Measurements from ENCODE around the gene TMEM151A. TPM values are rescaled to one million over a fixed set of nuclear protein-coding genes. Genes with fewer than 3 reads are reported as not detected.
A peak's percentile ranks its signal among the peaks of the same experiment; 100 is the strongest.

TMEM151A gene
- total RNA-seq, 1 donor, result 0.36 TPM

DNA sequence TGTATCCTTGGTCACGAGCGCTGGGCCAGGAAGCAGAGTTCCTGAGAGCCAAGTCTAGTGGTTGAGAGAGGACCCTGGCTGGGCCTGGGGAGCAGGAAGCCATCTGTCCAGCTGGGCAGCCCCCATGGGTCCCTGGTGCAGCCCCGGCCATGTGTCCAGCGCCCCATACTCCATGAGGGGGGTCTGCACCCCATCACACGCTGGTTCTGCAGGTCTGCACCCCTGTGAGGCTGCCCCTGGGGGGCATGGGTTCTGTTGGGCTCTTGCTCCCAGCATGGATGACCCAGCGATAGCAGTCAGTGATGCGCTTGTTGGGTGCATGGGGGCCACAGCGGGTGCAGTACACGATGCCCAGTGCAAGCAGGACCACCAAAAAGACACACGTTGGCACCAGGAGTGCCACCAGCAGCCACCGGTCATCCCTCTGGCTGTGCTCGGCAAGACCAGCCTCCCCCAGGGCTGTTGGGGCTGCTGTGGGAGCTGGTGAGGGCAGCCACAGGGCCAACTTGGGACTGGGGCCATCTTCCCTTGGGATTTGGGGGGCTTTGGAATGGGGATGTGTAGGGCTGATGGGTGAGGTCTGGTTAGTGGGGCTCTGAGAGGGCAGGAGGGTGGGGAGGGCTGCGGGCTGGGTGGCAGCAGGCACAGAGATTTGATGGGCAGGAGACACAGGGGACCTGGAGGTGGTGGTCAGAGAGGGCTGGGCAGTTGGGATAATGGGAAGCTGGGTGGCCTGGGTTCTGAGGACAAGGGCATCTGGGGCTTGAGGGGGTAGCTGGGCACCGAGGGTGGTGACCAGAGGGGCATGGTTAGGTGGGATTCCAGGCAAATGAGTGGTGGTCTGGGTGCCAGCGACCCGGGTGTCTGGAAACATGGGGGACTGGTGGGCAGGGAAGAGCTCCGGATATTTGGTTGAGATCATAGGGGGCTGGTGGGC is 23.1 kb downstream of the TMEM151A start:
- Histone ChIP-seq H3K4me1 (ENCODE audit: insufficient read depth, low read length) (peaks cover 59% of the 10 kb centered on the region), H3K4me2 (ENCODE audit: insufficient read depth, low read length) (peak overlapping the region; percentile 96)

DNA sequence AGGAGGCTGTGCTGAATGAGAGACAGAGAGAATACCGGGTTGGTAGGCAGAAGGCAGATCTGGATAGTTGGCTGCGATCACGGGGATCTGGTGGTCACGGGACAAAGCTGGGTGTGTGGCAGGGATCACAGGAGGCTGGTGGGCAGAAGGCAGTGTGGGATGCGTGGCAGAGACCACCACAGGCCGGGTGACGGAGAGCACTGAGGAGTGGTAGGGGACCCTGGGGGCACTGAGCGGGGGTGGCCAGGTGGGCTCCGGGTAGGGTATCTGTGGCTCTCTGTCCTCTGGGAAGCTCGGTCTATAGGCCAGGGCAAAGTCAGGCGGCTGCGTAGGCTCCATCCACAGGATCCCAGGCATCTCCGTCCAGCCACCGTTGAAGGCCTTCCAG is 23.8 kb downstream of the TMEM151A start:
- peak; percentile 70 for DNase-seq (ENCODE audit: insufficient read length, low spot score, missing footprints)
- TF ChIP-seq, protein P1, sequence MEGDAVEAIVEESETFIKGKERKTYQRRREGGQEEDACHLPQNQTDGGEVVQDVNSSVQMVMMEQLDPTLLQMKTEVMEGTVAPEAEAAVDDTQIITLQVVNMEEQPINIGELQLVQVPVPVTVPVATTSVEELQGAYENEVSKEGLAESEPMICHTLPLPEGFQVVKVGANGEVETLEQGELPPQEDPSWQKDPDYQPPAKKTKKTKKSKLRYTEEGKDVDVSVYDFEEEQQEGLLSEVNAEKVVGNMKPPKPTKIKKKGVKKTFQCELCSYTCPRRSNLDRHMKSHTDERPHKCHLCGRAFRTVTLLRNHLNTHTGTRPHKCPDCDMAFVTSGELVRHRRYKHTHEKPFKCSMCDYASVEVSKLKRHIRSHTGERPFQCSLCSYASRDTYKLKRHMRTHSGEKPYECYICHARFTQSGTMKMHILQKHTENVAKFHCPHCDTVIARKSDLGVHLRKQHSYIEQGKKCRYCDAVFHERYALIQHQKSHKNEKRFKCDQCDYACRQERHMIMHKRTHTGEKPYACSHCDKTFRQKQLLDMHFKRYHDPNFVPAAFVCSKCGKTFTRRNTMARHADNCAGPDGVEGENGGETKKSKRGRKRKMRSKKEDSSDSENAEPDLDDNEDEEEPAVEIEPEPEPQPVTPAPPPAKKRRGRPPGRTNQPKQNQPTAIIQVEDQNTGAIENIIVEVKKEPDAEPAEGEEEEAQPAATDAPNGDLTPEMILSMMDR (IDR thresholded peaks at IDR 0.05; ENCODE audit: extremely low read depth, low read depth, low read length), result no peak
- H2AFZ ChIP-seq (ENCODE audit: low read length), result no peak overlapping the region
- H3K9me3 ChIP-seq (ENCODE audit: low read depth, low read length), result no peaks in the 10 kb centered on the region
- peak overlapping the region; percentile 96 for H3K4me2 ChIP-seq (ENCODE audit: insufficient read depth, low read length)
- H3K79me2 ChIP-seq (ENCODE audit: insufficient read depth, low read length), result peaks cover 33% of the 10 kb centered on the region
- H3K27ac ChIP-seq (ENCODE audit: low read depth, low read length), result peak overlapping the region; percentile 94
- H4K20me1 ChIP-seq (ENCODE audit: insufficient read depth, low read length), result peaks cover 25% of the 10 kb centered on the region
- H3K27me3 ChIP-seq (ENCODE audit: insufficient read depth, low read length), result no peaks in the 10 kb centered on the region
- H3K36me3 ChIP-seq (ENCODE audit: insufficient read depth, low read length), result no peaks in the 10 kb centered on the region
- H3K4me1 ChIP-seq (ENCODE audit: insufficient read depth, low read length), result peaks cover 59% of the 10 kb centered on the region
- peak overlapping the region; percentile 75 for H3K4me3 ChIP-seq (ENCODE audit: insufficient read depth, low read length)

More for the DNA sequence above, 23.1 kb downstream of the TMEM151A start:
- H3K4me3 ChIP-seq (ENCODE audit: insufficient read depth, low read length), result peak overlapping the region; percentile 75
- H4K20me1 ChIP-seq (ENCODE audit: insufficient read depth, low read length), result peaks cover 25% of the 10 kb centered on the region
- no peaks in the 10 kb centered on the region for H3K27me3 ChIP-seq (ENCODE audit: insufficient read depth, low read length)
- DNase-seq (ENCODE audit: insufficient read length, low spot score, missing footprints), result peak; percentile 78
- H2AFZ ChIP-seq (ENCODE audit: low read length), result no peak overlapping the region
- H3K9me3 ChIP-seq (ENCODE audit: low read depth, low read length), result no peaks in the 10 kb centered on the region
- peak overlapping the region; percentile 94 for H3K27ac ChIP-seq (ENCODE audit: low read depth, low read length)
- peaks cover 33% of the 10 kb centered on the region for H3K79me2 ChIP-seq (ENCODE audit: insufficient read depth, low read length)
- no peaks in the 10 kb centered on the region for H3K36me3 ChIP-seq (ENCODE audit: insufficient read depth, low read length)
- TF ChIP-seq, protein P1 (IDR thresholded peaks at IDR 0.05; ENCODE audit: extremely low read depth, low read depth, low read length), result no peak

DNA sequence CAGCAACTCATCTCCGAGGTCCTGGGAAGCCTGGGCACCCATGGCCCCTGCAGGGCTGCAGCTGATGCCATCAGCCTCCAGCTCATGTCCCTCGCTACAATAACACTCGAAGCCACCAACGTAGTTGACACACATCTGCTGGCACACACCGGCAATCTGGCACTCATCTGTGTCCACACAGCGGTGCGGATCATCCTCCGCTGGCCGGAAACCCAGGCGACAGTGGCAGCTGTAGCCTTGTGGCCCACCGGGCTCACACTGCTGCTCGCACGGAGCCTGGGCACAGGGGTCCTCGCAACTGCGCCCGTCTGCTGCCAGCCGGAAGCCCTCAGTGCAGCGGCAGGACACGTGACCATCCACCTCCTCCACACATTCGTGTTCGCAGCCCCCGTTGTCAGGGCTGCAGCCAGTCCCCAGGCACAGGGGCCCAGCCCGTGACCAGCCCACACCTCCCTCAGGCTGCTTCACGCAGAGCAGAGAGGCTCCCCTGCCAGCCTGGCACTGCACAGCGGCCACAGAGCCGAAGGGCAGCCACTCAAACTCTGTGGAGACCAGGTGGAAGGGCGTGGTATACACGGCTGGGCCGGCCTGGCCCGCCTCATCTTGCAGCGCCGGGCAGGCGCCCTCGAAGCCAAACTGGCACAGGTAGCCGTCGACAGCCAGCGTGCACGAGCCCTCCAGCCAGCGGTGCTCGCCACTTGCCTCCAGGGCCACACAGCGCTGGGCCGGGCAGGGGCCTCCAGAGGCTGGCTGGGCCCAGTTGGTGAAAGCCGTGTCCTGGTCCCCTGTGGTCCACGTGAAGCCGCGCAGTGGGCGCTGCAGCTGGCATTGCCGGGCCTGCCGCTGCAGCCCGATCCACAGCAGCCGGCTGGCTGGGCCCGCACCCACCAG is 24.5 kb downstream of the TMEM151A start:
- H4K20me1 ChIP-seq (ENCODE audit: insufficient read depth, low read length), result peaks cover 25% of the 10 kb centered on the region
- DNase-seq (ENCODE audit: insufficient read length, low spot score, missing footprints), result peak; percentile 77
- H3K4me2 ChIP-seq (ENCODE audit: insufficient read depth, low read length), result peak overlapping the region; percentile 96
- no peak overlapping the region for H2AFZ ChIP-seq (ENCODE audit: low read length)
- H3K4me3 ChIP-seq (ENCODE audit: insufficient read depth, low read length), result peak overlapping the region; percentile 75
- peak overlapping the region; percentile 94 for H3K27ac ChIP-seq (ENCODE audit: low read depth, low read length)
- H3K36me3 ChIP-seq (ENCODE audit: insufficient read depth, low read length), result no peaks in the 10 kb centered on the region
- H3K4me1 ChIP-seq (ENCODE audit: insufficient read depth, low read length), result peaks cover 59% of the 10 kb centered on the region
- H3K27me3 ChIP-seq (ENCODE audit: insufficient read depth, low read length), result no peaks in the 10 kb centered on the region
- no peaks in the 10 kb centered on the region for H3K9me3 ChIP-seq (ENCODE audit: low read depth, low read length)
- H3K79me2 ChIP-seq (ENCODE audit: insufficient read depth, low read length), result peaks cover 33% of the 10 kb centered on the region
- TF ChIP-seq, protein P1 (IDR thresholded peaks at IDR 0.05; ENCODE audit: extremely low read depth, low read depth, low read length), result no peak
